ENCODE results near the gene IGSF6. TPM values are rescaled to one million over a fixed set of nuclear protein-coding genes. Genes with fewer than 3 reads are reported as not detected.
A peak's percentile ranks its signal among the peaks of the same experiment; 100 is the strongest.

The IGSF6 gene
- total and polyA plus RNA-seq, 2 of the 13 experiments (the other 11 are each of a cell fraction or from before 2014, with no cell fraction given) = not detected

- TF ChIP-seq ZIK1 (CRISPR knock-in tag; IDR thresholded peaks at IDR 0.05; ENCODE audit: borderline replicate concordance, low read depth) (0 out of 2 replicates have a peak, but pooled peaks have one; percentile 8), SSRP1 (CRISPR knock-in tag; IDR thresholded peaks at IDR 0.05) (0 out of 2 replicates have a peak, but pooled peaks have one; percentile 22), ATF7-NPFF (CRISPR knock-in tag; IDR thresholded peaks at IDR 0.05; ENCODE audit: low read depth) (no peak), ZNF136 (CRISPR knock-in tag; IDR thresholded peaks at IDR 0.05; ENCODE audit: low read depth) (no peak), SP4 (CRISPR knock-in tag; IDR thresholded peaks at IDR 0.05) (no peak), MAF1 (CRISPR knock-in tag; IDR thresholded peaks at IDR 0.05; ENCODE audit: borderline replicate concordance) (no peak), KAT7 (CRISPR knock-in tag; IDR thresholded peaks at IDR 0.05; ENCODE audit: borderline replicate concordance) (no peak), RBAK (CRISPR knock-in tag; IDR thresholded peaks at IDR 0.05) (no peak), BCL6 (CRISPR knock-in tag; IDR thresholded peaks at IDR 0.05) (peak; percentile 49), CTCF (CRISPR knock-in tag; IDR thresholded peaks at IDR 0.05) (peak; percentile 32; the same call in 1 of the 2 replicates), RXRB (CRISPR knock-in tag; IDR thresholded peaks at IDR 0.05; ENCODE audit: borderline replicate concordance) (peak; percentile 33; the same call in 1 of the 2 replicates), ZNF280D (CRISPR knock-in tag; IDR thresholded peaks at IDR 0.05) (no peak), RARA (CRISPR knock-in tag; IDR thresholded peaks at IDR 0.05) (peak; percentile 29; the same call in 1 of the 2 replicates), MYC (CRISPR knock-in tag; IDR thresholded peaks at IDR 0.05; ENCODE audit: borderline replicate concordance) (no peak), SPEN (CRISPR knock-in tag; IDR thresholded peaks at IDR 0.05; ENCODE audit: low read depth) (no peak), ZNF782 (CRISPR knock-in tag; IDR thresholded peaks at IDR 0.05; ENCODE audit: borderline replicate concordance) (no peak), FUBP1 (CRISPR knock-in tag; IDR thresholded peaks at IDR 0.05; ENCODE audit: borderline replicate concordance) (no peak), THRA (CRISPR knock-in tag; IDR thresholded peaks at IDR 0.05; ENCODE audit: borderline replicate concordance) (peak; percentile 49; the same call in 1 of the 2 replicates), MLXIP (CRISPR knock-in tag; IDR thresholded peaks at IDR 0.05; ENCODE audit: borderline replicate concordance) (no peak)
These were observed 48.5 kb downstream of the IGSF6 start (continued) for GRCh38 chr16:21603928-21604327.
